GM19395 (cell line): ENCODE data around the gene EEF2K.
"Not testable (repeated sequence)": the region's sequence is repeated elsewhere in the genome, so short reads cannot be mapped to it uniquely, and the experiment has no call there.

Source experiments
- ATAC-seq: cut with Tn5 transposase; IDR thresholded peaks from one replicate; pipeline ENCODE4 v1.9.1; 2021; ENCODE audit warnings: mild to moderate bottlenecking, moderate library complexity; ENCODE audit not compliant: unreplicated experiment

EEF2K gene

DNA sequence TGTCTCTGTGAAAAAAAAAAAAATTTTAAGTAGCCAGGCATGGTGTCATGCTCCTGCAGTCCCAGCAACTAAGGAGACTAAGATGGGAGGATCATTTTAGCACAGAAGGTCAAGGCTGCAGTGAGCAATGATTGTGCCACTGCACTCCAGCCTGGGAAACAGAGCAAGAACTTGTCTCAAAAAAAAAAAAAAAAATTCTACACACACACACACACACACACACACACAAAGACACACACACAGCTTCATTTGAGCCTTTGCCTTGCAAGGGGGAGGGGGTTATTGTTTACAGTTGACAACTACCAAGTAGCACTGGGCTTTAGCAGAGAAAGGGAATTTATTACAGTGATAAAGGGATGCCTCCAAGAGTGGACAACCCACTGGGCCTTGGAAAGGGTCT lies 86.2 kb downstream of the EEF2K start:
- no peak for ATAC-seq

DNA sequence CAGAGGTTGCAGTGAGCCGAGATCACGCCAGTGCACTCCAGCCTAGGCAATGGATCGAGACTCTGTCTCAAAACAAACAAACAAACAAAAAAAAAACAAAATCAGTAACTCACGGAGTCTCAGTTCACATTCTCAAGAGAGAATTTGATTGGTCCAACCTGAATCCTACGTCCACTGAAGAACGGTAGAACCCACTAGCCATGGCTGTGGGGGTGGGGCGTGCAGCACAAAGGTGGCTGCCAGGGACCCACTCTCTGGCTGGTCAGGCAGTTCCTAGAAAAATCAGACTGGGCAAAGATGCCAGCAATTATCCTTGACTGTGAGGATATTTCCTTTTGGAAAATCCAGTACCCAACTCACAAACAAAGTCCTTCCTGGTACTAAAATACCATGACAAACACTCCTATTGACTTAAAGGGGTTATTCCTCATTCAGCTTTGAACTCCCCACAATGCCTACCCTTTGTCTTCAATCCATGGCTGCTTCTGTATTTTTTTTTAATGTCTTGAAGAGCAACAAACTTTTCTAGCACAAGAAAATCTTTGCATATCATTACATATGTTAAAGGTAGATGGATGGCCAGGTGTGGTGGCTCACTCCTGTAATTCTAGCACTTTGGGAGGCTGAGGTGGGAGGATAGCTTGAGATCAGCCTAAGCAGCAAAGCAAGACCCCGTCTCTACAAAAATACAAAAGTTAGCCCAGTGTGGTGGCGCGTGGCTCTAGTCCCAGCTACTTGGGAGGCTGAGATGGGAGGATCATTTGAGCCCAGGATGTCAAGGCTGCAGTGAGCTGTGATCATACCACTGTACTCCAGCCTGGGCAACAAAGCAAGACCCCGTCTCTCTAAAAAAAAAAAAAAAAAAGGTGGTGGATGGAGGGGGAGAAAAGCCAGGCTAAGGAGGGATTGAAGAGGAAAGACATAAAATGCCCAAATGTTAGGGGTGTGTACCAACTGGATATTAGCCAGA lies 87.3 kb downstream of the EEF2K start:
- ATAC-seq = no peak

DNA sequence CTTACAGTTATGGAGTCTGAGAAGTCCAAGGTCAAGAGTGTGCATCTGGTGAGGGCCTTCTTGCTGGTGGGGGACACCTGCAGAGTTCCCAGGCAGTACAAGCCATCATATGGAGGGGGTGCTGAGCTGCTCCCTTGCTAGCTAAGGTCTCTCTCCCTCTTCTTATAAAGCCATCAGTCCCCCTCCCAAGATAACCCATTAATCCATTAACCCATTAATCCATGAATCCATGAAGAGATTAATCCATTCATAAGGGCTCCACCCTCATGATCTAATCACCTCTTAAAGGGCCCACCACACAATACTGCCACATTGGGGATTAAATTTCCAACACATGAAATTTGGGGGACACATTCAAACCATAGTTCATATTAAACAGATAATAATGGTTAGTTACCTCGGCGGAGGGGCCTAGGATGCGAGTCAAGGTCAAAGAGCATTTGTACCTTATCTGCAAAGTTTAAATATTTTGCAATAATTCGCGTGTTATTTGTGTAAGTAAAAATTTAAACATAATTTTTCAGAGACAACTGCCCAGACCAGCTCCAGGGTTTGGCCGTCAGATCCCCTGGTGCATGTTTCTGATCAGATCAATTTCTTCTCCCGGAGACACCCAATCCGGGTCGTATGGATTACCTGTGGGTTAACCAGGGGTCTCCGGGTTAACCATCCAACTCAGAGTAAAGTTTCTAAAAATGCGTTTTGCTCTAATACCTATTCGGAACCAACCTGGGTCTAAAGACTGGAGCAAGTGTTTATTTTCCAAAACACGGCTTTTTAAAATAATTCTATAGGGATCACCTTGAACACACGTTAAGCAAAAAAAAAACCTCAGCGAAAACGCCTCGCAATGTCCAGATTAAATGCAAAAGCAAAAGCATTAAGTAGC lies 90.4 kb downstream of the EEF2K start:
- ATAC-seq = no peak

DNA sequence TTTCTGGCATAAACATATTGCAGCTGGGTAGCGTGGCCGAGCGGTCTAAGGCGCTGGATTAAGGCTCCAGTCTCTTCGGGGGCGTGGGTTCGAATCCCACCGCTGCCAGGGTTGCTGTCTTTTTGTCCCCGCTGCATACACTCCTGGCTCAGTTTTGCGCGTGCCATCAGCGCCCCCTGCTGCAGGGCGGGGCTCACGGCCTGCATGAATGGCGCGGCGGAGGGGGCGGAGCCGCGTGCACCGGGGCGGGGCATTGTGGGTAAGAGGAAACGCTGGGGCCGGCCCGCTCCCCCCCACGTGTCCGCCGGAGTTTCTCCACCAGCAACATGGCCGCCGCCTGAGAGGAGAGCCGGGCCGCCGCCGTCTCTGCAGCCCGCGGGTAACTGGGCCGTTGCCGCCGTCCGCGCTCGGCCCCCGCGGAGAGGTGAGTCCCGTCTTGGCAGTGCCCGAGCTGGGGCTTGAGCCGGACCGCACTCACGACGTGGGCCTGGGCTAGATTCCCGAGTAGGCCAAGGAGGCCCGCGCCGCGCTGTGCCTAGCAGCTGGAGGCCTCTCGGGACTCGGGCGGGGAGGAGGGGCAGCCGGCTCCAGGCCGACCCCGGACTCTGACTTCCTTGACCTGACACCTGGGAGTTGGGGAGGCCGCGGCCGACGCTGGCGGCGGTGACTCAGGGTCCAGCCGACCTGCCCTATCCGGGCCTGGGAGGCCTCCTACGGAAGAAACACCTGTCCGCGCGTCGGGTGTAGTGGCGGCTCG lies 91.2 kb downstream of the EEF2K start, which contains the start of gene POLR3E:
TSS of gene POLR3E (plus strand) at position 296 of the 757 bp plus-strand sequence. CDS start 5,560 bp downstream, outside the sequence.
- ATAC-seq = peak; percentile 82

DNA sequence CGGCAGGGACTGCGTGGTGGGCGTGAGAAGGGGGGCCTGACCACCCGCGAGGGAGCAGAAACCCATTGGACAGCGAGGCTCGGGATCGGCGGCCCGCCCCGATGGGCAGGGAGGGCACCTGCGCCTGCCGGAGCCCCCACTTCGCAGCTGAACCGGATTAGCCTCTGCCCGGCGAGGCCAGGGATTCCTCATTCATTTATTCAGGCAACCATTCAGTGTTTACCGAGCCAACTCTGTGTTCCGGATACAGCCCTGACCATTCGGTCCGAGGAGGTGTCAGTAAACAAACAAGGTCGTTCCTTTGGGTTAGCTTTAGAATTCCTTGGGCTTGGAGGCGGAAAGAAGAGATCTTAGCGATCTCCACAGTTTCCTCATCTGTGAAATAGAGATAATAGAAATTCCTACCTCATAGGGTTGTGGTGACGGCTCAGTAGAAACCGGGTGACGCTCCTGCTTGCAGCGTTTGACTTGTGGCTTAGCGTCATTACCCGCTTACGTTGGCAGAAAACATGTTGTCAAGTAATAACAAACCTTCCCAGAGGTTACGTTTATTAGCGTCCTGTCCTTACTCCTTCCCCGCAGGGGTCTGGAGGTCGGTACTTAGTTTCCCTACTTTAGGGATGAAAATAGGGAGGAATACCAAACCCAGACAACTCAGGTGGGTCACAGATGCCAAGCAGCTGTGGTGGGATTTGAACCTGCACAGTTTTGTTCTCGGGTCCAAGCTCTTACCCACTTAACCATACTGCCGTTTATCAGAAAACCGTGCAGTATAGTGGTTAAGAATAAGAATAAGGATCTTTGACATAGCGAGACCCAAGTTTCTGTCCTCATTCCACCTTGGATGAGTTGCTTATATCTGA lies 92.0 kb downstream of the EEF2K start:
- peak; percentile 40 for ATAC-seq

DNA sequence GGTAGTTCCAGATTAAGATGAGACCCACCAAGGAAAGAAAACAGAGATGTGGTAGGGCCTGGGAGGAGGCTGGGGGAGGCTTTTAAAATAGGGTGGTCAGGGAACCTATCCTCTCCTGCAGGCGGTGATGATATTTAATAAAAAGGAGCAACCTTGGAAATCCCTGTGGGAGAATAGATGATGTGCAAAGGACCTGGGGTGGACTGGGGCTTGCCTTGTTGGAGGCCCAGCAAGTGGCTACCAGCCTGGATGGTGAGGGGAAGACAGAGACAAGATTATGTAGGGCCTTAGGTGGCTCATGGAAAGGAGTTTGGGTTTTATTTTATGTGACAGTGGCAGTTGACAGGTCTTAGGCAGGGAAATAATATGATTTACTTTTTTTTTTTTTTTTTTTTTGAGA lies 93.0 kb downstream of the EEF2K start:
- ATAC-seq = no peak

DNA sequence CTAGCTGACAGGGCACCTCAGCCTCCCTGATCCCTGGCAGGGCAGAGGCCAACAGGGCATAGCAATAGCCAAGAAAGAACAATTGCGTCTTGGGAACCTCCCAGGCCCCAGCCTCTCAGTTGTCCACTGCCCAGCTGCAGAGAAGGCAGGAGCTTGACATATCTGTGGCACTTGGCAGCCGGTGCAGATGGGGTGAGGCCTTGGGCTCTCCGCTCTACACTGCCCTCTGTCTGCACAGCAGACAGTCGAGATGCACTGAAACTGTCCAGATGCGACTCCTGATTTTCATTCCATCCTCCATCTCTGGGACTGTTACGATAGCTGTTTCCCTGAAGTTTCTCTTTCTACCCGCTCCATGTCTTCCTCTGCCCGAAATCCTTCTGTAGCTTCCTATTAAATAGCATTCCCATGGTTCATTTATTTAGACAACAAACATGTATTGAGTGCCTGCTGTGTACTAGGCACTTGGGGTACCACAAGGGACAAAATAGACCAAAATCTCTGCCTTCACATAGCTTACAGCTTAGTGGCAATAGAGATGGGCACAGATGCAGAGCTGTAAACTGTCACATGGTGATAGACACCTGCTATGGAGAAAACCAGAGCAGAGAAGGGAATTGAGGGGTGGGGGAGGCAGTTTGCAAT lies 94.5 kb downstream of the EEF2K start:
- ATAC-seq = no peak

DNA sequence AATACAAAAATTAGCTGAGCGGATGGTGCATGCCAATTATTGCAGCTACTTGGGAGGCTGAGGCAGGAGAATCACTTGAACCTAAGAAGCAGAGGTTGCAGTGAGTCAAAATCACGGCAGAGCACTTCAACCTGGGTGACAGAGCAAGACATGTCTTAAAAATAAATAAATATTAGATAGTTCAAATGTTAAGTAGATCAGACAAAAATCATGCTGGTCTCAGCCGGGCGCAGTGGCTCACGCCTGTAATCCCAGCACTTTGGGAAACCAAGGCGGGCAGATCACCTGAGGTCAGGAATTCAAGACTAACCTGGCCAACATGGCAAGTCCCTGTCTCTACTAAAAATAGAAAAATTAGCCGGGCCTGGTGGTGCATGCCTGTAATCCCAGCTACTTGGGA lies 95.3 kb downstream of the EEF2K start:
- not testable (repeated sequence) for ATAC-seq

DNA sequence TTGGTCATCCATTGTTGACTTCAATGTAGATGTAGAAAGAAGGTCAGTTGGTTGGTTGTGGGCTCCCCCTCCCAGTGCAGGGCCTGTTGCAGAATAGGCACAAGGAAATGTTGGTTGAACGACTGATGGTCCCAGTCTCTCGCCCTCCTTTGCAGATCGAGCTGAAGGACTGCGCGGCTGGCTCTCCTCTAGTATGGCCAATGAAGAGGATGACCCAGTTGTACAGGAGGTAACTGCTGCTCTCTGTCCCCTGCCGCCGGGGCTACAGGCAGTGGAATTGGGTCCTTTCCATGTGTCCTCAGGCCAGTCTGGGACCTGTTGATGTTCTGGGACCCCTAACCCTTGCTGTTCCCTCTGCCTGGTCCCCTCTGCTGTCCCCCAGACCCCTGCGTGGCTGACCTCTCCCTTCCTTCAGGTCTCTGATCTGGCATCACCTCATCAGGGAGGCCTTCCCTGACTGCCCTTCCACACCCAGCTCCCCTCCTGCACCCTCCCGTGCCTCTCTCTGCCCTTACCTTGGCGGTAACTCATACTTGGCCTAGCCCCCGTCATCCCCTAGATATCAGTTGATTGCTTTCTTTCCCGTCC lies 96.8 kb downstream of the EEF2K start:
- no peak for ATAC-seq

DNA sequence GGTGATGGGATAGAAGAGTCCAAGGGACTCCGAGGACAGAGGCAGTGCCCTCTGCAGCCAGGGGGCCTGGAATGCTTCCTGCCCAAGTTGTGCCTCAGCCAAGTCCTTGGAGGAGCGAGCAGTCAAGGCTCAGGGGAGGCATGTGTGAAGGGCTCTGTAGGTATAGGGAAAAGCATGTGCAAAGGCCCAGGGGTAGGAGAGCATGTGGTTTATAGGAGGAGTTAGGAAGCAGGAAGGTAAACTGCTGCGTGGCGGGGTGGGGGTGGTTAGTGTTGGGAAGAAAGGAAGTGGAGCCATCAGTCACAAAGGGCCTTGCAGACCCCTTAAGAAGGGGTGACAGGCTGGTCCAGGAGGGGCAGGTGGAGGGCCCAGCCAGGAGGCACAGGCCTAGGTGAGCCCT lies 98.3 kb downstream of the EEF2K start:
- ATAC-seq = no peak

DNA sequence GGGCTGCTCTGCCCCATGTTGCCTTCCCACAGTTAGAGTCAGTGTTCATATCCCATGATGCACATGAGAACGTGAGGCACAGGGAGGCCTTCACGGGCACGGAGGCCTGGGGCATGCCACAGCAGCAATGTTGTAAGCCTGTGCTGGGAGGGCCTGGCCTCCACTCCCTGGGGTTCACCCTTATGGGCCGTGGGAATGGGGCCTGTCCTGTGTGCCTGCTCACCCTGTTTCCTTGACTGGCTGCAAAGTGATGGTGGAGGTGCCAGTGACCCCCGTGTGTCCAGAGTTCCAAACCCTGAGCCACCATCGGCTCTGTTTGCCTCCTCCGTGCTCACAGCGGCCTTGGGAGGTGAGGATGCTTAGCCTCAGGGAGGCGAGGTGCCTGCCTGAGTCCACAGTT lies 100.7 kb downstream of the EEF2K start:
- ATAC-seq = no peak

DNA sequence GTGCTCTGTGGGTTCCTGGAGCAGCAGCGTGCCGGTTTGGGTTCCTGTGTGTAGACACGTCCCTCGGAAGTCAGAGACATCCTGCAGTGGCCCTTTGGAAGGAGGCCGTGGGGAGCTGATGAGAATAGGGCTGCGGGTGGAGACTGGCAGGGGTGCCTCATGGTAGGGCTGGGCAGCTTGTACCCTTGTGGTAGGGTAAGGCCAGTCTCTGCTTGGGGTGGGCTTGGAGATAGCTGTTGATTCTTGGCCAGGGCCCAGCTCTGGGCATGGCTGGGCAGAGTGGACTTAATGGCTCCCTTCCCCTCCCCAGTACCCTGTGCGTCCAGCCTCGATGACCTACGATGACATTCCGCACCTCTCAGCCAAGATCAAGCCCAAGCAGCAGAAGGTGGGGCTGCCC lies 101.8 kb downstream of the EEF2K start:
- no peak for ATAC-seq

DNA sequence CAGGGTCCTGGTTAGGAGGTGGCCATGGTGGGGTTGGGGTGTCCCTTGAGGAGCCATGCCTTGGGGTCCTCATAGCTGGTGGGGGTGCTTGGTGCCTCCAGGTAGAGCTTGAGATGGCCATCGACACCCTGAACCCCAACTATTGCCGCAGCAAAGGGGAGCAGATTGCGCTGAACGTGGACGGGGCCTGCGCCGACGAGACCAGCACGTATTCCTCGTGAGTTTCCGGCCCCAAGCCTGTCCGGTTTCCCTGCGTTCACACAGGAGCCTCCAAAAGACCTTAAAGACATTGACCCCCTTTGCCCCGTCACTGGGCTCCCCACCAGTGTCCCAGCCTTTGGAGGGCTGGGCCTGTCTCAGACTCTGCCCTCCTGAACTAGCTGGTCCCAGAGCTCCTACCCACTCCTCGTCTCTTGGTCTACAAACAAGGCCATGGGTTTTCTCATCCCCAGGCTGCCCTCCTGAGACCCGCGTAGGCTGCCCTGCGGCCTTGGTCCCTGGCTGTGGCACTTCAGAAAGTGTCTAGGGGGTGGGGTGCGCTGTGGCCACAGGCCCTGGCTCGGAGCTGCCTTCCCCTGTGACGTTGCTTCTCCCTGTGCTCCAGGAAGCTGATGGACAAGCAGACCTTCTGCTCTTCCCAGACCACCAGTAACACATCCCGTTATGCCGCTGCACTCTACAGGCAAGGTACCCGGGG lies 102.9 kb downstream of the EEF2K start:
- no peak for ATAC-seq

DNA sequence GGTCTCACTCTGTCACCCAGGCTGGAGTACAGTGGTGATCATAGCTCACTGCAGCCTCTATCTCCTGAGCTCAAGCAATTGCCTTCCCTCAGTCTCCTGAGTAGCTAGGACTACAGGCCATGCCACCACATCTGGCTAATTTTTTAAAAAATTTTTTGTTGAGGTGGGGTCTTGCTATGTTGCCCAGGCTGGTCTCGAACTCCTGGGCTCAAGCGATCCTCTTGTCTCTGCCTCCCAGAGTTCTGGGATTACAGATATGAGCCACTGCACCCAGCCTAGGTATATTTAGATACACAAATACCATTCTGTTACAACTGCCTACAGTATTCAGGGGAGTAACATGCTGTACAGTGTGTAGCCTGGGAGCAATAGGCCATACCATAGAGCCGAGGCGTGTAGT lies 105.4 kb downstream of the EEF2K start:
- ATAC-seq = no peak

DNA sequence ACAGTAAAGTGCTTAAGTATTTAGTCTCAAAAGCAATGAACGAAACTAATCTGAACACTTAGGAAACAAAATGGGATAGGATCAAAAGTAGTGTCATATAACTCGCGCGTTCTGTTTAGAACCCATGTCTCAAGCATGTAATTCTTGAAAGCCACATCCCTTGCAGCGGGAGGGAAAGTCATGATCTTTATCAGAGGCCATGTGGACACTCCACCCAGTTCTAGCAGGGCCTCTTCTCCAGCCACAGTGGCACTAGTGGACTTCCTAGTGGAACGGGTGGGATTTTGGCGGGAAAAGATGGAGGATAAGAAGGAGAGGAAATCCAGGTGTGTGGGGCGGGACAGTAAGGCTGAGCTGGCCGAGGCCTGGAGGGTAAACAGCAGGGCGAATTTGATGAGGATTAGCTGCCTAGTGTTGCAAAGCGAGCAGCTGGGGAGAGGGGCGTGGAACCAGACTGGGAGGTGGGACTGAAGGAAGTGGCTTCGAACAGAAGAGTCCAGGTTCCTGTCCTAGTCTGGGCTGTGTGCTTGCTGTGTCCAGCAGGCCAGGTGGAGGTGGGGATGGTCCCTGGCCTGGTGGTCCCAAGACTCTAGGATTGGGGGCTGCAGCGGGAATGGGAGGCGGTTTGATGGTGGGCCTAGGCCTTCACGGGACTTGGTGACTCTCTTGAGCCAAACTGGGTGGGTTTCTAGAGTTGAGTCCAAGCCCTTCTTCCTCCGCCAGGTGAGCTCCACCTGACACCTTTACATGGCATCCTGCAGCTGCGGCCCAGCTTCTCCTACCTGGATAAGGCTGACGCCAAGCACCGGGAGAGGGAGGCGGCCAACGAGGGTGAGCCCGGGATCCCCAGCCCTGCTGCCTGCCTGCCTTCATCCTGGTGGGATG lies 107.1 kb downstream of the EEF2K start:
- no peak for ATAC-seq

DNA sequence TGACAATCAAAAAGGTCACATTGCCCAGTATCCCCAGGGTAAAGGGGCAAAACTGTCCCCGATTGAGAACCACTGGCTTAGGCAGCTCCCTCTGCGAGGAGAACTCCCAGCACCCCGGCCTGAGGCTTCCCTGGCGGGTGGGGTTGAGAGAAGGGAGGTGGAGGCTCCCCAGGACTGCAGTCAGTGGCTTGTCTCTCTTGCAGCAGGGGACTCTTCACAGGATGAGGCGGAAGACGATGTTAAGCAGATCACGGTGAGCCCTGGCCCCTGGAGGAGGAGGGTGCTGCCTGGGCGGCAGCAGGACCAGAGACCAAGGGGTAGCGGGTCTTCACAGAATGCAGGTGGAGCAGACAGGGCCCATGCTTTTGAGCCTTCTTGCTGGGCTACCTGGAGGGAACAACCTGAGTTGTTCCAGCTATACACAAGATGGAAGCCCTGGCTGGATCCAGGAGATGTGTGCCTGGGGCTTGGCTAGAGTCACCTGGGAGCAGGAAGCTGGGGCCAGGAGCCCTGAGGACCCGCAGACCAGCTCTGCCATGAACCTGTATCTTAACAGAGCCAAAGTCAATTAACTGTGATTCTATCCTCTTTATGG lies 107.9 kb downstream of the EEF2K start:
- ATAC-seq = no peak
